IMR-90 (cell line): ENCODE measurements around the gene BRPF1. TPM values are rescaled to one million over a fixed set of nuclear protein-coding genes. Genes with fewer than 3 reads are reported as not detected.

Experiments used
- ATAC-seq: fragments of 200-7000 bp; cut with Tn5 transposase; 2 replicates; pipeline ENCODE4 v1.9.1; 2020; ENCODE audit warnings: low read depth, mild to moderate bottlenecking, moderate library complexity
- BruUV-seq: library from RNA; stranded (reverse); fragments of 400-500 nt; replicated peaks from 2 replicates; lab custom pipeline; 2021; lab: Mats Ljungman, UMichigan
- CTCF ChIA-PET: fragments of 300-600 bp; formaldehyde crosslinking; extraction: SDS; loops from one replicate; lab custom pipeline; 2021; ENCODE audit warnings: antibody characterized with exemption; lab: Yijun Ruan, JAX
- POLR2A ChIA-PET: fragments of 300-600 bp; sonication (Branson Sonifier 250); formaldehyde crosslinking; loops from one replicate; lab custom pipeline; 2022; ENCODE audit warnings: antibody characterized with exemption; ENCODE audit not compliant: unreplicated experiment; lab: Charles Lee
- DNase-seq: peaks from one replicate; pipeline ENCODE4 v3.0.0; 2013
- H2AFZ ChIP-seq: replicated peaks from 2 replicates; pipeline ENCODE3; 2013; ENCODE audit warnings: low read length, mild to moderate bottlenecking; ENCODE audit not compliant: poor library complexity
- H2AK5ac ChIP-seq: 2 replicates; pipeline ENCODE4 v1.6.1; 2013; ENCODE audit warnings: low read depth, low read length, inconsistent platforms
- H2AK9ac ChIP-seq: replicated peaks from 2 replicates; pipeline ENCODE3; 2013; ENCODE audit warnings: mild to moderate bottlenecking, low read depth, low read length, moderate library complexity; ENCODE audit not compliant: poor library complexity
- H2BK120ac ChIP-seq: 2 replicates; pipeline ENCODE4 v1.6.1; 2013; ENCODE audit warnings: low read depth, low read length, inconsistent platforms
- H2BK15ac ChIP-seq: 3 replicates; pipeline ENCODE4 v1.6.1; 2013; ENCODE audit warnings: low read depth, low read length, inconsistent platforms
- H2BK20ac ChIP-seq: 2 replicates; pipeline ENCODE4 v1.6.1; 2013; ENCODE audit warnings: low read depth, mild to moderate bottlenecking, inconsistent platforms, low read length, moderate library complexity
- H2BK5ac ChIP-seq: 2 replicates; pipeline ENCODE4 v1.6.1; 2013; ENCODE audit warnings: mild to moderate bottlenecking, low read depth, low read length, inconsistent platforms; ENCODE audit not compliant: poor library complexity, severe bottlenecking
- H3K14ac ChIP-seq: replicated peaks from 2 replicates; pipeline ENCODE4 v1.6.1; 2013; ENCODE audit warnings: low read depth, low read length, inconsistent platforms
- H3K18ac ChIP-seq: 2 replicates; pipeline ENCODE4 v1.6.1; 2013; ENCODE audit warnings: low read depth, low read length, control low read depth
- H3K23ac ChIP-seq: 2 replicates; pipeline ENCODE4 v1.6.1; 2013; ENCODE audit warnings: low read depth, low read length, inconsistent platforms
- H3K27ac ChIP-seq: 2 replicates; pipeline ENCODE4 v1.5.1; 2013; ENCODE audit warnings: mild to moderate bottlenecking, control low read depth, low read length; ENCODE audit not compliant: insufficient read depth
- H3K27me3 ChIP-seq: 2 replicates; pipeline ENCODE4 v1.6.1; 2013; ENCODE audit warnings: low read length; ENCODE audit not compliant: control insufficient read depth, insufficient read depth
- H3K36me3 ChIP-seq: 2 replicates; pipeline ENCODE4 v1.6.1; 2013; ENCODE audit warnings: low read length, mixed read lengths; ENCODE audit not compliant: control insufficient read depth, insufficient read depth
- H3K4ac ChIP-seq: 2 replicates; pipeline ENCODE4 v1.6.1; 2013; ENCODE audit warnings: low read depth, low read length, inconsistent platforms
- H3K4me1 ChIP-seq: 2 replicates; pipeline ENCODE4 v1.6.1; 2013; ENCODE audit warnings: low read length, mixed read lengths; ENCODE audit not compliant: control insufficient read depth, insufficient read depth
- H3K4me2 ChIP-seq: 2 replicates; pipeline ENCODE4 v1.6.1; 2013; ENCODE audit warnings: low read depth, mild to moderate bottlenecking, control low read depth, low read length, moderate library complexity
- H3K4me3 ChIP-seq: 2 replicates; pipeline ENCODE4 v1.5.1; 2013; ENCODE audit warnings: low read depth, mild to moderate bottlenecking, control low read depth, low read length, moderate library complexity; ENCODE audit not compliant: insufficient read depth
- H3K56ac ChIP-seq: 2 replicates; pipeline ENCODE4 v1.6.1; 2013; ENCODE audit warnings: low read length, inconsistent platforms; ENCODE audit not compliant: insufficient read depth; ENCODE audit errors: extremely low read depth
- H3K79me1 ChIP-seq, 2 experiments: 2 replicates each; pipeline ENCODE4 v1.6.1; 2013; ENCODE audit warnings: low read length in 2 of 2, inconsistent platforms in 1 of 2, low read depth in 1 of 2
- H3K9ac ChIP-seq: 2 replicates; pipeline ENCODE4 v1.6.1; 2013; ENCODE audit warnings: low read depth, low read length, control low read depth
- H3K9me1 ChIP-seq: 2 replicates; pipeline ENCODE4 v1.6.1; 2013; ENCODE audit warnings: low read length, inconsistent platforms; ENCODE audit not compliant: insufficient read depth
- H3K9me3 ChIP-seq: 2 replicates; pipeline ENCODE4 v1.6.1; 2013; ENCODE audit warnings: low read length; ENCODE audit not compliant: control insufficient read depth, insufficient read depth
- H4K20me1 ChIP-seq: 2 replicates; pipeline ENCODE4 v1.6.1; 2013; ENCODE audit warnings: low read length, inconsistent platforms; ENCODE audit not compliant: insufficient read depth
- H4K5ac ChIP-seq: 2 replicates; pipeline ENCODE4 v1.6.1; 2013; ENCODE audit warnings: mild to moderate bottlenecking, low read depth, low read length, control low read depth
- H4K8ac ChIP-seq, 2 experiments: 2 replicates each; pipeline ENCODE4 v1.6.1; 2013; ENCODE audit warnings: low read depth in 2 of 2, low read length in 2 of 2, control low read depth in 1 of 2, inconsistent platforms in 1 of 2
- H4K91ac ChIP-seq: 2 replicates; pipeline ENCODE4 v1.6.1; 2013; ENCODE audit warnings: low read depth, low read length, inconsistent platforms; ENCODE audit not compliant: insufficient read depth
- MXI1 ChIP-seq: IDR thresholded peaks from 2 replicates; pipeline ENCODE4 v1.6.1; 2012; ENCODE audit warnings: low read depth, mild to moderate bottlenecking, low read length, moderate library complexity, borderline replicate concordance
- SMC3 ChIP-seq: fragments of 150-350 bp; IDR thresholded peaks from 2 replicates; pipeline ENCODE4 v1.6.1; 2016; ENCODE audit warnings: low read depth, mild to moderate bottlenecking, antibody characterized with exemption, low read length, moderate library complexity
- WGBS, 2 experiments: methylation state at CpG; one replicate each; pipeline versions ENCODE4 v1.1.5 to v1.1.7; 2013; ENCODE audit warnings: missing lambda C conversion rate in 2 of 2; ENCODE audit not compliant: insufficient read length in 1 of 2; ENCODE audit errors: extremely low coverage in 2 of 2; 5-methylcytosine and 5-hydroxymethylcytosine counted together
- dilution Hi-C: fragments of 300-500 bp; cut with HindIII; formaldehyde crosslinking; loops from one replicate; pipeline ENCODE4 v1.14.3; 2018; ENCODE audit warnings: low sequenced_read_pairs; ENCODE audit not compliant: unreplicated experiment
- in situ Hi-C: fragments of 300-500 bp; cut with MboI; formaldehyde crosslinking; loops from 3 replicates; pipeline ENCODE4 v1.14.3; 2019; ENCODE audit warnings: low sequenced_read_pairs, inconsistent platforms, mixed read lengths
- intact Hi-C: fragments of 100-400 bp; cut with micrococcal nuclease; formaldehyde crosslinking; loops from 2 replicates; pipeline ENCODE4 v1.10.0; 2022
- polyA plus RNA-seq, 3 experiments: library from polyadenylated mRNA; depleted of rRNA; stranded (reverse); fragments of >200 nt; gene quantifications; 2 replicates each; pipeline ENCODE4 v1.2.3, GENCODE V29; 2012; ENCODE audit warnings: low replicate concordance in 1 of 3
- total RNA-seq: library from RNA; depleted of rRNA; stranded (reverse); fragments of >200 nt; gene quantifications from 2 replicates; pipeline ENCODE4 v1.2.3, GENCODE V29; 2012

BRPF1 gene
- total and polyA plus RNA-seq, 2 of the 4 experiments (the other 2 are of a cell fraction) = 13.6 to 15.6 TPM

GRCh38 chr3:9757427-9757826 lies 25.9 kb downstream of the BRPF1 start:
- Histone ChIP-seq H3K14ac (no peak overlapping the region), H3K9ac (no peak overlapping the region), H2BK20ac (no peak overlapping the region), H4K91ac (no peak overlapping the region), H3K4me1 (no peaks in the 10 kb centered on the region), H2AFZ (no peak overlapping the region), H2BK120ac (no peak overlapping the region), H3K4me2 (no peak overlapping the region), H3K4ac (no peak overlapping the region), H3K23ac (no peak overlapping the region), H4K8ac (no peak overlapping the region), H3K9me1 (peaks cover 3% of the 10 kb centered on the region; the same call in 1 of the 2 replicates), H4K5ac (no peak overlapping the region), H2BK5ac (no peak overlapping the region), H3K18ac (no peak overlapping the region), H2AK5ac (no peak overlapping the region), H3K9me3 (no peaks in the 10 kb centered on the region), H3K4me3 (no peak overlapping the region), H3K79me1 (peaks cover 0 to 4% of the 10 kb centered on the region in 2 experiments; a peak in 1 of 4 replicates), H3K27ac (no peak overlapping the region), H2AK9ac (no peak overlapping the region), H3K56ac (no peak overlapping the region), H3K27me3 (no peaks in the 10 kb centered on the region), H4K20me1 (no peaks in the 10 kb centered on the region), H2BK15ac (no peak overlapping the region), H3K36me3 (peaks cover 46% of the 10 kb centered on the region)
- ChIA-PET POLR2A (no interaction called here), CTCF (no interaction called here)
- WGBS, 2 experiments = 98% methylated on average over 5 of the region's 13 CpGs; no CpG with 5 or more reads in 1 of the 2 experiments
- dilution Hi-C loops = no loop called here
- DNase-seq = no peak
- no peak for ATAC-seq
- BruUV-seq = no TSS peak
- in situ Hi-C loops = no loop called here
- intact Hi-C loops = no loop called here
- TF ChIP-seq MXI1 (no peak), SMC3 (no peak)
